ENCODE data around the gene RTBDN.
A peak's percentile ranks its signal among the peaks of the same experiment; 100 is the strongest.

RTBDN gene

DNA sequence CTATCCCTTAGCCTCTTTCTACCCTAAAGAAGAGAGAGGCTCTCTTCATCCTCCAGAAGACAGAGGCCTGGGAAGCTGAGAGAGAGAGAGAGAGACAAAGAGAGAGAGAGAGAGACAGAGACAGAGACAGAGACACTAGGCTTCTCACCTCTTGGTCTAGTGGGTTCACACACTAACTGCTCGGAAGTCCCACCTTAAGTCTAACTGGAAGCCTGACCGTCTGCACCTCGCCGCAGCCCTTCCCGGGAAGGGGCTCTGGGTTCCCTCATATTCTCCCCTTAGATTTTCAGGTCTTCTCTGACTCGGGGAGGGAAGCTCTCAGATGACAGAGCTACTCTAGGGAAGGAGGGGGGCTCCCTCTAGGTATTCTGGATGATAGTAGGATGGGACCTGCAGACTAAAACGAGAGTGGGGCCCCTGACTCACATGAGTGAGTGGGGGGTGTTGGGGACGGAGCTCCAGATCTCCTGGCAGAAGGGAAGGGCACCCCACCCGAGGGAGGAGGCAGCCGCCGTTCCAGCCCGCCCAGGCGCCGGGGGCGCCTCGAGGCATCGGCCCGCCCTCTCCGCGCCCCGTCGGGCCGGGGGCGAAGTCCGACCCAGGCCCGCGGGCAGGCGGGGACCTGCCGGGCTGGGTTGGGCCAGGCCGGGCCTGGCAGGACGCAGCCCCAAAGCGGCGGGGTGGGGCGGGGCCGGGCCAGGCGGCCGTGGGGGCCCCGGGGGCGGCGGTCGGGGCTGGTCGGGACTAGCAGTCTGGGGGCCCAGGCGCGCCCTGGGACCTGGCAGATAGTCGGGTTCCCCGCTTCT, 45.1 kb downstream of the RTBDN start:
- peaks cover 19 to 20% of the 10 kb centered on the region in 2 donors for H3K36me3 Mint-ChIP-seq
- peak overlapping the region; percentile 99 for H3K27ac Mint-ChIP-seq
- H3K4me1 Mint-ChIP-seq, result peaks cover 29 to 42% of the 10 kb centered on the region in 2 donors
- DNase-seq, result no peak
- peak overlapping the region; percentile 96 to 100 for H3K4me3 Mint-ChIP-seq
- no peaks in the 10 kb centered on the region for H3K27me3 Mint-ChIP-seq
- H3K9me3 Mint-ChIP-seq, result no peaks in the 10 kb centered on the region
- peak in 1 of 2 donors; percentile 0 for ATAC-seq (replicated peaks)

DNA sequence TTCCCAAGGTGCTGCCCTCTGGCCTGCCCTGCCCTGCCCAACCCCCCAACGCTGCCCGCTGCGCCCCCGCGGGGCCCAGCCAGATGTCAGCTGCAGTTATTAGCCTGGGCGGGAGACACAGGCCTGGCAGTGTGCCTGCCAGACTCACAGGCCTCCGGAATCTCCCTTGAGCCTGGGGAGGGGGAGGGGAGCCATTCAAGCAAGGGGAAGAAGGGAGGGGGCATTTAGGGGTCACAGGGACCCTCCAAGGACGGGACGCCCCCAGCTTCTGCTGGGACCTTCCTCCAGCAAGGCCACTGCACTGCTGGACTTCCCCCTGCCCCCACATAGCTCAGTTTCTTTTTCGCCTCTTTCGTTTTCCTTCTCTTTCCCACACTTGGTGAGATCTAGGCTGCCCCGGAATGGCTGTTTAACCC, 45.7 kb downstream of the RTBDN start:
- ATAC-seq (replicated peaks) (peak; percentile 8 to 12), DNase-seq (peak; percentile 90)
- Mint-ChIP-seq H3K36me3 (peaks cover 19 to 20% of the 10 kb centered on the region in 2 donors), H3K27ac (peak overlapping the region; percentile 99), H3K27me3 (no peaks in the 10 kb centered on the region), H3K4me3 (peak overlapping the region; percentile 92 to 94), H3K4me1 (peaks cover 27 to 37% of the 10 kb centered on the region in 2 donors), H3K9me3 (no peaks in the 10 kb centered on the region)

DNA sequence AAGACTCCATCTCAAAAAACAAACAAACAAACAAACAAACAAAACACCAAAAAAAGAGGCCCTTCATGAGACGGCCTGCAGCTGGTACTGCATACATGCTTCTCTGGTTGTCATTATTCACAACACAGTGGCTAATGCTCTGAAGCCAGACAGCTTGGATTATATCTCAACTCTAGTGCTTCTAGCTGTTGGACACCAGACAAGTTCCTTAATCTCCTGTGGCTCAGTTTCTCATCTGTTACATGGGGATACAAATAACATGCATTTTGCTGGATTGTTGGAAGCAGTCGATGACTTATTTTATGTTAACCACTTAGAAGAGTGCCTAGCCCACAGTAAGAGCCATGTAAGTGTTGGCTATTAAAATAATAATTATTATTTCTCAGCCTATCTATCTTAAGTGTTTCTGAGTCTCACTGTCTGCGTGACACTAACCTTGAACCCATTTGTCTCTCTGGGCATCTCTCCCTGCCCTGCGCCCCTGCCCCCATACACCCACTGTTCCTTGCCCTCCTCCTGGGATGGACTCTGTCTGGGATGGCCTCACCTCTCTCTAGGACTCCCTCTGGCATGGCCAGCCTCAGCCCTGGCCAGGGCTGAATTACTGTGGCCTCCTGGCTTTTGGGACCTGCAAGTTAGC, 46.2 kb downstream of the RTBDN start:
- DNase-seq, result no peak
- Mint-ChIP-seq H3K4me1 (peaks cover 29 to 34% of the 10 kb centered on the region in 2 donors), H3K4me3 (peak overlapping the region; percentile 92 to 94), H3K27ac (peak overlapping the region; percentile 99), H3K9me3 (no peaks in the 10 kb centered on the region), H3K36me3 (peaks cover 16% of the 10 kb centered on the region in 2 donors), H3K27me3 (no peaks in the 10 kb centered on the region)
- no peak for ATAC-seq (replicated peaks)

DNA sequence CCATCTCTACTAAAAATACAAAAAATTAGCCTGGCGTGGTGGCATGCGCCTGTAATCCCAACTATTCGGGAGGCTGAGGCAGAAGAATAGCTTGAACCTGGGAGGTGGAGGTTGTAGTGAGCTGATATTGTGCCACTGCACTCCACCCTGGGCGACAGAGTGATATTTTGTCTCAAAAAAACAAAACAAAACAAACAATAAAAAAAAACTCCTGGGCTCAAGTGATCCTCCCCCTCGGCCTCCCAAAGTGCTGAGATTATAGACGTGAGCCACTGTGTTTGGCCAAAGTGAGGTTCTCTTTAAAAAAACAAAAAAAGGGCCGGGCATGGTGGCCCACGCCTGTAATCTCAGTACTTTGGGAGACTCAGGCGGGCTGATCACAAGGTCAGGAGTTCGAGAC, 46.9 kb downstream of the RTBDN start:
- peaks cover 30 to 33% of the 10 kb centered on the region in 2 donors for H3K4me1 Mint-ChIP-seq

DNA sequence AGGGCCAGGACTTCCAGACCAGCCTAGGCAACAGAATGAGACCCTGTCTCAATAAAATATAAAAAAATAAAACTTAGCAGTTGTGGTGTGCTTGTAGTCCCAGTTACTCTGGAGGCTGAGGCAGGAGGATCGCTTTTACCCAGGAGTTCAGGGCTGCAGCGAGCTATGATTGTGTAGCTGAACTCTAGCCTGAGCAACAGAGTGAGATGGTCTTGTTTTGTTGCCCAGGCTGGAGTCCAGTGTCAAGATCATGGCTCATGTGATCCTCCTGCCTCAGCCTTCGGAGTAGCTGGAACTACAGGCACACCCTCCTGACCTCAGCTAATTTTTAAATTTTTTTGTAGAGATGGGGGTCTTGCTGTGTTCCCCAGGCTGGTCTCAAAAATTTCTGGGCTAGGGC, 47.4 kb downstream of the RTBDN start:
- Mint-ChIP-seq H3K27ac (peak overlapping the region; percentile 85), H3K4me1 (peaks cover 33 to 38% of the 10 kb centered on the region in 2 donors), H3K36me3 (peaks cover 6 to 7% of the 10 kb centered on the region in 2 donors), H3K4me3 (no peak overlapping the region), H3K9me3 (no peaks in the 10 kb centered on the region), H3K27me3 (no peaks in the 10 kb centered on the region)
- DNase-seq (no peak), ATAC-seq (replicated peaks) (no peak)

More for the DNA sequence above, 46.9 kb downstream of the RTBDN start:
- DNase-seq (no peak), ATAC-seq (replicated peaks) (no peak)
- Mint-ChIP-seq H3K4me3 (no peak overlapping the region), H3K9me3 (no peaks in the 10 kb centered on the region), H3K27me3 (no peaks in the 10 kb centered on the region), H3K36me3 (peaks cover 10 to 12% of the 10 kb centered on the region in 2 donors), H3K27ac (peak overlapping the region; percentile 85)

DNA sequence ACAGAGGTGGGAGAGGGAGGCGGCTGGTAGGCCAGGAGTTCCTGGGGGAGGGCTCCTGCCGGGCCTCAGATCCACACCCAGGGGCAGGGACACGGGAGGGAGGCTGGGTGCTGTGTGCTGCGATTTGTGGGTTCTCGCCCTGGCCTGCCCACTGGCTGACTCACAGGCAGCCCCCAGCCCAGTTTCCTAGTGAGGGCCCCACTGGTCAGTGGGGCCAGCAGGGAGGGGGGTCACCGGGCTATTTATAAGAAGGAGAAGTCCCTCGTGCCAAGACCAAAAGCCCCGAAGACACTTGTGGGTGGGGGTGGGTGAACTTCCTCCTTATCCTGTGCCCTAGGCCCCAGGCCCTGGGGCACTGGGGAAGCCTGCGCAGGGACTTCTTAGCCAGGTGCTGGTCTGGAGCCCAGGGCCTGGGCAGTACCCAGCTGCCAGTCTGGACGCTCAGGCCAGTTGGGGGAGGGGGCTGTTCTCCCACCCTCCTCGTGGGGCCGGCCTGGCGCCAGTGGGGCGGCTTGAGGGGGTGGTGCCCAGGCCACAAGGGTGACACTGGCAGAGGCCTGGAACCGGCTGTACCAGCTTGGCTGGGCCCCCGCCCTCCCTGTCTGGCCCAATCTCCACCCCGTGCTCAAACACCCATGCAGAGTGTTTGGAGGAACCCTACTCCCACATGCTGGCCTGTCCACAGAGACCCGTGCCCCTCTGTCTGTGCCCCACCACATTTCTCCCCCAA, 48.1 kb downstream of the RTBDN start:
- Mint-ChIP-seq H3K27me3 (no peaks in the 10 kb centered on the region), H3K27ac (no peak overlapping the region), H3K36me3 (peaks cover 2% of the 10 kb centered on the region in 2 donors), H3K9me3 (no peaks in the 10 kb centered on the region), H3K4me1 (peaks cover 36 to 38% of the 10 kb centered on the region in 2 donors), H3K4me3 (peak overlapping the region in 1 of 2 donors; percentile 50)
- ATAC-seq (replicated peaks), result no peak
- no peak for DNase-seq

DNA sequence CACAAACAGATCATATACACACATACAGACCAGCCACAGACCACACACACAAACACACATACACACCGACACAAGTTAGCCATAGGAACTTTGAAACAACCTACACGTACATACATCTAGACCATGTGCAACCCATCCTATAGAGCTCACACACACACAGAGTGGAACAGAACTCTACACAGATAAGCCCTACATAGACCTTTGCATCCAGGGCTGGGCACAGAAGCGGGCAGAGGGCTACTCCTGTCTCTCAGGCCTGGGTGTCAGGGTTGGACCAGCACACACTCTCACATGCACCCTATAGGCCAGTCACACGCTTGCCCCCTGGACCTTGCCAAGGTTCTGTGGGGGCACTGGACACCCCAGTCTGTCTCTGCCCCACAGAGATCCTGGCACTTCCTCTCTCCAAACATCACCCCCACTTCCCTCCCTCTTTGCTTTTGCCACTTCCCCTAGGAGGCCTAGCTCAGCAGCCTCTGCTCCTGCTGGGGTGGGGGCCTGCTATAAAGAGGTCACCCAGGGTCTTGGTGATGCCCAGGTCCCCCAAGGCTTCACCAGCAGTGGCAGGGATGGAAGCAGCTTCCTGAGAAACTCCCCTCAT, 48.8 kb downstream of the RTBDN start:
- Mint-ChIP-seq H3K9me3 (no peaks in the 10 kb centered on the region), H3K27me3 (no peaks in the 10 kb centered on the region), H3K36me3 (no peaks in the 10 kb centered on the region), H3K27ac (no peak overlapping the region), H3K4me1 (peaks cover 28 to 30% of the 10 kb centered on the region in 2 donors), H3K4me3 (no peak overlapping the region)
- DNase-seq, result no peak
- no peak for ATAC-seq (replicated peaks)

DNA sequence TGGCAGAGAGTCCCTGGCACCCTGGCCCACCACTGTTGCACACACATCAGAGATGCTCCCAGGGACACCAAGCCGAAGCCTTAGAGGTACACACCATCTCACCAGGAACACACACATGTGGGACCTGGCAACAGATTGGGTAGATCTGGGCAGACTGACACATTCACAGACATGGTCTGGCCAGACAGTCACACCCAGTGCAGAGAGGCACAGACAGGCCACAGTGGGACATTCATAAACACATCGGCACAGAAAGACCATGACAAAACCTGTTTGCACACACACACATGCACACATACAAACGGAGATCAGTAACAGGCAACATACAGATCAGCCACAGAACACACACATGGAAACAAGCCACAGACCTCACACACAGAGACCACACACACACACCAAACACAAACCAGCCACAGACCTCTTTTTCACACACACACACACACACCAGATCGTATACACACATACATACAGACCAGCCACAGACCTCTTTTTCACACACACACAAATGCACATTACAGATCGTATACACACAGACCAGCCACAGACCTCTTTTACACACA, 49.4 kb downstream of the RTBDN start:
- H3K4me1 Mint-ChIP-seq, result peaks cover 26 to 27% of the 10 kb centered on the region in 2 donors
- H3K27me3 Mint-ChIP-seq, result no peaks in the 10 kb centered on the region
- no peaks in the 10 kb centered on the region for H3K9me3 Mint-ChIP-seq
- H3K27ac Mint-ChIP-seq, result no peak overlapping the region
- DNase-seq, result no peak
- no peaks in the 10 kb centered on the region for H3K36me3 Mint-ChIP-seq
- H3K4me3 Mint-ChIP-seq, result no peak overlapping the region
- ATAC-seq (replicated peaks), result no peak

DNA sequence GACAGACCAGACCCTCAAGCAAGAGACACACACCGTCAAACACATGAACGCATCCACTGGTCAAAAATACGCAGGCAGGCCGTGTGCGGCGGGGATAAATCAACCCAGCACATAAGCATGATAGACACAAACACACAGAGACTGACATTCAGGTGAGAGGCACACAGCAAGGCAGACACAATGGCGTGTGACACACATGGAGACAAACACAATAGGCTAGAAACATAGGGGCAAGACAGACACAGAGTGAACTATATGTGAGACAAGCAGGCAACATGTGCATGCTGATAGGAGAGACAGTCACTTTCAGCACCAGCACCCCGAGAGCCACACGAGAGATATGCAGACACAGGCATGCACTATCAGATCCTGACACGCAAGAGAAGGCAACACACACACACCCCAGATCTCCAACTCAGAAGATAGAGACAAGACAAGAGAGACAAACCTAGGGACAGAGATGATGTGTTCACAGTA, 49.9 kb downstream of the RTBDN start:
- DNase-seq, result no peak
- no peak overlapping the region for H3K4me3 Mint-ChIP-seq
- H3K27ac Mint-ChIP-seq, result no peak overlapping the region
- no peaks in the 10 kb centered on the region for H3K27me3 Mint-ChIP-seq
- no peak for ATAC-seq (replicated peaks)
- H3K9me3 Mint-ChIP-seq, result no peaks in the 10 kb centered on the region
- no peaks in the 10 kb centered on the region for H3K36me3 Mint-ChIP-seq
- peaks cover 28 to 31% of the 10 kb centered on the region in 2 donors for H3K4me1 Mint-ChIP-seq

DNA sequence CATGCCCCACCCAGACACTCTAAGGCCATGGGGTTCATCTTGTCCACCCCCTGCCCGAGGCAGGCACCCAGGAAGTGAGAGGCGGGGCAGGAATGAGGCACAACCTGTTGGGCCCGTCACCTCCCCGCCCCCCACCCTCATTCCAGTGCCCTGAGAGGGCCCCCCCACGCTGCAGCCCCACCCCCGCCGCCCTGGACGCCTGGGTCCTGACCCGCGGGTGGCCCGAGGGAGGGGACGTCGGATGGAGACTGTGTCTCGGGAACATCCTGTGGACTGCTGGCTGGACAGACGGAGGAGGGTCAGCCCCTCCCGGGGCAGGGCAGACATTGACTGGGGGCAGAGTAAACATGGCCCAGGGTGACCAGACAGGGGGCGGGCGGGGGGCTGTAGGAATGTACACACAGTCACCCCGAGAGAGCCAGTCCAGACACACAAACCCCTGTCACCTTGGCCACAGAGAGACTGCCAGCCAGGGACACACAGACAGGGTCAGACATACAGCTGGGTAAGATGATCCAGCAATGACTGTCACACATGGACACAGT, 50.5 kb downstream of the RTBDN start:
- Mint-ChIP-seq H3K4me3 (peak overlapping the region; percentile 43 to 47), H3K9me3 (no peaks in the 10 kb centered on the region), H3K27me3 (no peaks in the 10 kb centered on the region), H3K27ac (no peak overlapping the region), H3K4me1 (peaks cover 28 to 32% of the 10 kb centered on the region in 2 donors), H3K36me3 (no peaks in the 10 kb centered on the region)
- ATAC-seq (replicated peaks) (no peak), DNase-seq (no peak)

DNA sequence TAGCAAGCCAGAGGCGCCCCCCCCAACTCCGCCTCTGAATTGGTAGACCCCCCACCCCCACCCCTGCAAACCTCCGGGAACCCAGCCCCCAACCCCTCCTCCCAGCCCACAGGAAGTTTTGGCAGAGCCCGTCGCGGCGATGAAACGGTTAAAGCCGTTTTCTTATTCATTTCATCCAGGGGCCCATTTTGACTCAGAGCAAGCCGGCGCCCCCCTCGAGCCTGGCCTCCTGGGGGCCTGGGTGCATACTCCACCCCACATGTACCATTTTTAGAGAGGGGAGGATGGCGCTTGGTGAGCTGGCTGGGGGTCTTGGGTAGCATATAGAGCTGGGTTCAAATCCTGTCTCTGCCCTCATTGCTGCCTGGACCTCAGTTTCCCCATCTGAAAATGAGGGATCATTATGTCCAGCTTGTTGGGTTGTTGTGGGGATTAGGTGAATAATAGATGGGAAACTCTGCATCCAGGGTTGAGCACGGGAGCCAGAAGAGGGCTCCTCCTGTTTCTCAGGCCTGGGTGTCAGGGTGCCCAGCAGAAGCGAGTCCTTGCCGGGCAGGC, 51.0 kb downstream of the RTBDN start:
- Mint-ChIP-seq H3K9me3 (no peaks in the 10 kb centered on the region), H3K36me3 (no peaks in the 10 kb centered on the region), H3K4me1 (peaks cover 27 to 32% of the 10 kb centered on the region in 2 donors), H3K27ac (no peak overlapping the region), H3K4me3 (peak overlapping the region; percentile 85 to 86), H3K27me3 (no peaks in the 10 kb centered on the region)
- DNase-seq (no peak), ATAC-seq (replicated peaks) (peak in 1 of 2 donors; percentile 8)

DNA sequence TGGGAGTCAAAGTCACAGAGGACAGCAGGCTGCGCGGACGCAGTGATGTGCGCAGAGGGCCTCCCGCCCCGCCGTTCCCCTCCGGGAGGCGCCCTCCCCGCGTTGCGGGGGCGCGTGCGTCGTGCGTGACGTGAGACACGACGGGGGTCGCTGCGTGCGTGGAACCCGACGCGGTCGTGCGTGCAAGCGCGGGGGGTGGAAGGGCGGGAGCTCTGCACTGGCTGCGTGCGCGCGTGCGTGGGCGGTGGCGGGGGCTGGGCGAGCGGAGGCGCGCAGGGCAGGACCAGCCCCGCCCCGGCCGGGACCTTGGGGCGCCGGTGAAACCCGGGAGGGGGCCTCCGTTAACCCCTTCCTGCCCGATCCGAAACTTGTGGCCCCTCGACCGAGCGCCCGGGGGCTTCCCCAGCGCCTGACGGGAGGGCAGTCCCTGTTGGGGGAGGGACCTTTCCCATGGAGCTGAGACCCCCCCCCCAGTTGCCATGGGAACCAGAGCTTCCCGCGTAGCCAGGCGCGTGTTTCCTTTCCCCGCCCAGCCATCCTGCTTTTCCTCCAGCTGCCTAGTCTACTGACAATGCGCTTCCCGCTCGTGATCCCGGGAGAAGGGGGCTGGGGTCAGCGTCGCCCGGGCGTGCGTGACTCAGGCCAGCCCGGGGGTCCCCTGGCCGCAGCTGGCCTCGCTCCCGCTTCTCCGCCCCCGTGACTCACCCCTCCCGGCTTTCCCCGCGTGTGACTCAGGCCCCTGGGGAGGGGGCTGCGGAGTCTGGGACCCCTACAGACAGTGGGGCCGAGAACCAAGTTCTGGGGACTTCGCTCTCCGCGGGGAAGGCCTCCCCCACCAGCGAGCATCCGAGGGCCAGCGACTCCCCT, 51.7 kb downstream of the RTBDN start:
- Mint-ChIP-seq H3K36me3 (no peaks in the 10 kb centered on the region), H3K4me3 (peak overlapping the region; percentile 85 to 86), H3K4me1 (peaks cover 29 to 34% of the 10 kb centered on the region in 2 donors), H3K27me3 (no peaks in the 10 kb centered on the region), H3K27ac (no peak overlapping the region), H3K9me3 (no peaks in the 10 kb centered on the region)
- DNase-seq (peak; percentile 87), ATAC-seq (replicated peaks) (peak; percentile 59 to 64)

DNA sequence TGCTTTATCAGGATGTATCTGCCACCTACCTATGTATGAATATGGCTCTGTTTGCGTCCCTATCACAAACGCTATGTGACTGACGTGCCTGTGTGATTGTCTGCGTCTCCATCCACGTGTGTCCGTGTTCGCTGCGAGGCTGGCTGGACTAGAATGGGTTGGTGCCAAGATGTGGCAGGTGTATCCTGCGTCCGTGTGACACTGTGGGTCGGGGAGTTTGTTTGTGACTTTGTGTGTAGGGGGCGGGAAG, 52.3 kb downstream of the RTBDN start:
- H3K9me3 Mint-ChIP-seq, result no peaks in the 10 kb centered on the region
- peaks cover 32 to 40% of the 10 kb centered on the region in 2 donors for H3K4me1 Mint-ChIP-seq
- H3K27ac Mint-ChIP-seq, result no peak overlapping the region
- H3K4me3 Mint-ChIP-seq, result peak overlapping the region; percentile 85 to 86
- DNase-seq, result no peak
- no peaks in the 10 kb centered on the region for H3K36me3 Mint-ChIP-seq
- H3K27me3 Mint-ChIP-seq, result no peaks in the 10 kb centered on the region
- no peak for ATAC-seq (replicated peaks)
